ENCODE measurements around the gene TP53BP1.
"Not testable (repeated sequence)": the region's sequence is repeated elsewhere in the genome, so short reads cannot be mapped to it uniquely, and the experiment has no call there.

The TP53BP1 gene, protein sequence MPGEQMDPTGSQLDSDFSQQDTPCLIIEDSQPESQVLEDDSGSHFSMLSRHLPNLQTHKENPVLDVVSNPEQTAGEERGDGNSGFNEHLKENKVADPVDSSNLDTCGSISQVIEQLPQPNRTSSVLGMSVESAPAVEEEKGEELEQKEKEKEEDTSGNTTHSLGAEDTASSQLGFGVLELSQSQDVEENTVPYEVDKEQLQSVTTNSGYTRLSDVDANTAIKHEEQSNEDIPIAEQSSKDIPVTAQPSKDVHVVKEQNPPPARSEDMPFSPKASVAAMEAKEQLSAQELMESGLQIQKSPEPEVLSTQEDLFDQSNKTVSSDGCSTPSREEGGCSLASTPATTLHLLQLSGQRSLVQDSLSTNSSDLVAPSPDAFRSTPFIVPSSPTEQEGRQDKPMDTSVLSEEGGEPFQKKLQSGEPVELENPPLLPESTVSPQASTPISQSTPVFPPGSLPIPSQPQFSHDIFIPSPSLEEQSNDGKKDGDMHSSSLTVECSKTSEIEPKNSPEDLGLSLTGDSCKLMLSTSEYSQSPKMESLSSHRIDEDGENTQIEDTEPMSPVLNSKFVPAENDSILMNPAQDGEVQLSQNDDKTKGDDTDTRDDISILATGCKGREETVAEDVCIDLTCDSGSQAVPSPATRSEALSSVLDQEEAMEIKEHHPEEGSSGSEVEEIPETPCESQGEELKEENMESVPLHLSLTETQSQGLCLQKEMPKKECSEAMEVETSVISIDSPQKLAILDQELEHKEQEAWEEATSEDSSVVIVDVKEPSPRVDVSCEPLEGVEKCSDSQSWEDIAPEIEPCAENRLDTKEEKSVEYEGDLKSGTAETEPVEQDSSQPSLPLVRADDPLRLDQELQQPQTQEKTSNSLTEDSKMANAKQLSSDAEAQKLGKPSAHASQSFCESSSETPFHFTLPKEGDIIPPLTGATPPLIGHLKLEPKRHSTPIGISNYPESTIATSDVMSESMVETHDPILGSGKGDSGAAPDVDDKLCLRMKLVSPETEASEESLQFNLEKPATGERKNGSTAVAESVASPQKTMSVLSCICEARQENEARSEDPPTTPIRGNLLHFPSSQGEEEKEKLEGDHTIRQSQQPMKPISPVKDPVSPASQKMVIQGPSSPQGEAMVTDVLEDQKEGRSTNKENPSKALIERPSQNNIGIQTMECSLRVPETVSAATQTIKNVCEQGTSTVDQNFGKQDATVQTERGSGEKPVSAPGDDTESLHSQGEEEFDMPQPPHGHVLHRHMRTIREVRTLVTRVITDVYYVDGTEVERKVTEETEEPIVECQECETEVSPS (N-terminal part only)

DNA sequence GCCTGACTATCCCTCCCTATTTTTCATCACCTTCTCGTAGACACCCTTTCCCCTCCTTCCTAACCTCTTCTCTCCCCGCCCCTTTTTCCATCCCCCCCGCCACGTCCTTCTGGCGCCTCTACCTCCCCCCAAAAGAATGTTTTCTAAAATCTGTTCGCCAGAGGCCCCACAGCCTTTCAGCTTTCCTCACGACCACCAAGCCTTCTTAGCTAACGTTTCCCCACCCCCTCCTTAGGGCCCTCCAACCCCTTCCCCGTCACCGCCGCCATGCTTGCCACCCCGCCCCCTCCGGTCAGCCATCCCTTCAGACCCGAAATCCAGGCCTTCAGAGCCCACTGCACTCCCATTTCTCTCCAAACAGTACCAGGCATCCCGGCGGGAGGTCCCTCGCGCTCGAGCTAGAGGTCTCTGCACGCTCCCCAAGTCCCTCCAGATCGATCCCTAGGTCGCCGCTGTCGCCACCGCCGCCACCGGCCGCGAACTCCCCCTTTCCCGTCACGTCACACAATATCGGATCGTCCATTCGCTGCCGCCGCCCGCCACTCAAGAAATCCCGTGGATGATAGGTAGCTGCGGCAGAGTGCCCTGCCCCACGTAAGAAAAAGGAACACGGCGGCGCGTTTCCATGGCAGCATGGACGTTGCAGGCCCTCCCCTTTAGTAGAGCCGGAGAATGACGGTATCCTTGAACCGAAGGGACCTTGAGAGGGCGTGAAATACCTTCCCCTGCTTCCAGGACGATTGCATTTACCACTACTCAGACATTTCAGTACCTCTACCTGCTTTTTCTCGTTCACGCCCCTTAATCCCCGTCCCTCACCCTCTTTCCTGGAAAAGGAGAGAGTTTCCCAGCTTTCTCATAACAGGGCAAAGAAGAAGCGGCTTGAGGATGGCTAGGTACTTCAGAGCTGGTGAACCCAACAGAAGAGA lies at the start of gene TP53BP1:
Gene TP53BP1, minus strand, starts transcription at position 484 of the 929 bp plus-strand sequence. Its CDS starts 113 bp downstream, at position 371.
- FAIRE-seq = peak; percentile 76

DNA sequence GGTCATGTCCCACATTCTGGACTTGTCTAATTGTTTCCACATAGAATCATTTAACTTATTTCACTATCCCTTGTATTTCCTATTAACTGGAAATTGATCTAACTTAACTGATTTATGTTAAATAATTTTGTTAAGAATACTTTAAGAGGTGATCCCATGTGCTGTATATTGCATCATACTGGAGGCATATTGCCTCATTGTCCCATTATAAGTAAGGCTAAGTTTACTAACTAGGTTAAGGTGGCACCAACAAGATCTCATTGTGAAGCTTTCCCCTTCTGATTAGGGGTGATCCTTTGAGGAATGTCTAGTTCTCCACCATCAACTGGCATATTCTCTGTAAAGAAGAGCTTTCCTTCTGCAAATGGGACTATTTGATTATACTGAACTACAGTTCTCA lies 48.8 kb upstream of the TP53BP1 start:
- no peak for FAIRE-seq

DNA sequence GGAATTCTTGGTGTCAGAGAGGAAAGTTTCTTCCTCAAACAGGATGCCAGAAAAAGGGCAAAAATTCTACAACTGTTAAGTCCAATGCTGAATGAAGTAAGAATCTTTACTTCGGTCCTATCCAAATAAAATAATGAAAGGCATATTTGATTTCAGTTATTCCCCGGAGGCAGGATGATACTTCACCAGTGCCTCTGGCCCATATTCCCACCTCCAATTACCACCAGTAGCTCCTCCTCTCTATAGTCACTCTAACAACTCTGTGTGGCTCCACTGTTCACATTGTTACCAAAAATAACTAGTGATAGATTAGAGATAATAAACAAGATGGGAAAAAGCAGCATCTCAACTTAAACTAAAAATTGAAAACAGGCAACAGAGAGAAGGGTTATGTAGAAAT lies 45.1 kb upstream of the TP53BP1 start:
- no peak for FAIRE-seq

DNA sequence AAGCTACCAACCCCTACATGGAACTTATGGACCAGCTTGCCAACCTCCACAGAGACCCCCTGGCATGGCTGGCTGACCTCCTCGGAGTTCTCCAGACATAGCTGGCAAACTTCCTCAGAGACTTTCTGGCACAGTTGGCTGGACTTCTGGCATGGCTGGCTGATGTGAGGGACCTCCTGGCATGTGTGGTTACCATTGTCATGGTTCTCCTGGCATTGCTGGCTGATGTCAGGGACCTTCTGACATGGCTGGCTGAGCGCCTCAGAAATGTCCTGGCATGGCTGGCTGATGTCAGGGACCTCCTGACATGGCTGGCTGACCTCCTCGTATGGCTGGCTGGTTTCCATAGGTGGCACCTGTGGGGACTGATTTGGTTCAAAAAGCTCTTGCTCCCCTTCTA lies 41.9 kb upstream of the TP53BP1 start:
- FAIRE-seq = no peak

DNA sequence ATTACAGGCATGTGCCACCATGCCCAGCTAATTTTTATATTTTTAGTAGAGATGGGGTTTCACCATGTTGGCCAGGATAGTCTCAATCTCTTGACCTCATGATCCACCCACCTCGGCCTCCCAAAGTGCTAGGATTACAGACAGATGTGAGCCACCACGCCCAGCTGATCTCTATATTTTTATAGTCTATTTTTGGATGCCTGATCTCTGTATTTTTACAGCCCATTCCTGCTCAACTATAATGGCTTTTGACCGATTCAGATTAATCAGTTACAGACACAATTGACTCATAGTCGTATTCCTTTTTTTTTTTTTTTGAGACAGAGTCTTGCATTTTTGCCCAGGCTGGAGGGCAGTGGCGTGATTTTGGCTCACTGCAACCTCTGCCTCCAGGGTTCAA lies 39.9 kb upstream of the TP53BP1 start:
- not testable (repeated sequence) for FAIRE-seq

DNA sequence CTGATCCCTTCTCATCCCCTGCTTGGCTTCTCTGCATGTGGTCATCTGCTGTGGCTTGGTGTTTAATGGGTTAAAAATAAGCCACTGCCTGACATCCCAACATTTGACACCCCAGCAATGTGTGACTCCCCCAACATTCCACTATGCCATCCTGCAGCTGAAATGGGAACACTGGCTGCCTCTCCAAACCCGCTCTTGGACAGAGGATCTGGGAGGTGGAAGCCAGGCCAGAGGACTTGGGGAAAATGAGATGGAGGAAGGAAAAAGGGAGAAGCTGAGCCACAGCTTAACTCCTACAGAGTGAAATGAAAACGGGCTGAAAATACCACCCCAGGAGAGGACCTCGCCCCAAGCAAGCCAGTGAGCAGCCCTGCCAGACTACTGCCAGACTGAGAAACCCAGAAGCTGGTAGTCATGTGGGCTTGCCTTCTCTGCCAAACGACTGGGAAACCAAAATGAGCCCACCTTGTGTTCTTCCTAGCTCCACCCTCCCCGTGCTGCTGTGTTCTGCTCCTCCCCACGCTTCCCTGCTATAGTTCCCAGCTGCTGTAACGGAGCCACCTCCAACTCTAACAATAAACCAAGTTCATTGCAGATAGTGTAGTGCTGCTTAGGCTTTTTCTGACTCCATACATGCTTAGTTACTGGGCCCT lies 38.2 kb upstream of the TP53BP1 start:
- no peak for FAIRE-seq

DNA sequence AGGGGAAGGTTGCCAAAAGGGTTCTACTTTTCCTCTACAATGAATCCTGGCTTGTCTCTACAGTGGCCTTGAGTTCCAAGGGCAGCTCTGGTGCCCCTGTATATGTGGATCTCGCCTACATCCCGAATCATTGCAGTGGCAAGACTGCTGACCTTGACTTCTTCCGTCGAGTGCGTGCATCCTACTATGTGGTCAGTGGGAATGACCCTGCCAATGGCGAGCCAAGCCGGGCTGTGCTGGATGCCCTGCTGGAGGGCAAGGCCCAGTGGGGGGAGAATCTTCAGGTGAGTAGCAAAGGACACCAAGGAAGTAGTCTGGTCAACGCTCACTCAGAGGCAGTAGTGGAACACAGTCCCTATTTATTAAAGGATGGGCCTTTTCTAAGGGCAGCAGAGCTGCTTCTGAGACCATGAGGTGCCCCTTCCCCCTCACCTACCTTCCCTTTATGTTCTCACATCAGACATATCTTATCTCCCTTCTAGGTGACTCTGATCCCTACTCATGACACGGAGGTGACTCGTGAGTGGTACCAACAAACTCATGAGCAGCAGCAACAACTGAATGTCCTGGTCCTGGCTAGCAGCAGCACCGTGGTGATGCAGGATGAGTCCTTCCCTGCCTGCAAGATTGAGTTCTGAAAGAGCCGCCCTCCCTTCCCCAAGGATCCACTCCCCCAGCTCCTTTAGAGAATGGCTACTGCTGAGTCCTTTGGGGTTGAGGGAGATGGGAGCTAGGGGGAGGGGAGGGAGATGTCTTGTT lies 36.8 kb upstream of the TP53BP1 start:
- no peak for FAIRE-seq

DNA sequence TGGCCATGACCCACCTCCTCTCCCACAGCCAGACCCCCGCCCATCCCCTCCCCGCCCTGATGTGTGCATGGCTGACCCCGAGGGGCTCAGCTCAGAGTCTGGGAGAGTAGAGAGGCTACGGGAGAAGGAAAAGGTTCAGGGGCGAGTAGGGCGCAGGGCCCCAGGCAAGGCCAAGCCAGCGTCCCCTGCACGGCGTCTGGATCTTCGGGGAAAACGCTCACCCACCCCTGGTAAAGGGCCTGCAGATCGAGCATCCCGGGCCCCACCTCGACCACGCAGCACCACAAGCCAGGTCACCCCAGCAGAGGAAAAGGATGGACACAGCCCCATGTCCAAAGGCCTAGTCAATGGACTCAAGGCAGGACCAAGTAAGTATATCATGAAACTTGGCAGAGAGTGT lies 36.2 kb upstream of the TP53BP1 start:
- no peak for FAIRE-seq

DNA sequence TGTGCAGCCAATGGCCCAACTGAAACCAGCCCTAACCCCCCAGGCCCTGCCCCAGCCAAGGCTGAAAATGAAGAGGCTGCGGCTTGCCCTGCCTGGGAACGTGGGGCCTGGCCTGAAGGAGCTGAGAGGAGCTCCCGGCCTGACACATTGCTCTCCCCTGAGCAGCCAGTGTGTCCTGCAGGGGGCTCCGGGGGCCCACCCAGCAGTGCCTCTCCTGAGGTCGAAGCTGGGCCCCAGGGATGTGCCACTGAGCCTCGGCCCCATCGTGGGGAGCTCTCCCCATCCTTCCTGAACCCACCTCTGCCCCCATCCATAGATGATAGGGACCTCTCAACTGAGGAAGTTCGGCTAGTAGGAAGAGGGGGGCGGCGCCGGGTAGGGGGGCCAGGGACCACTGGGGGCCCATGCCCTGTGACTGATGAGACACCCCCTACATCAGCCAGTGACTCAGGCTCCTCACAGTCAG lies 35.6 kb upstream of the TP53BP1 start:
- no peak for FAIRE-seq

DNA sequence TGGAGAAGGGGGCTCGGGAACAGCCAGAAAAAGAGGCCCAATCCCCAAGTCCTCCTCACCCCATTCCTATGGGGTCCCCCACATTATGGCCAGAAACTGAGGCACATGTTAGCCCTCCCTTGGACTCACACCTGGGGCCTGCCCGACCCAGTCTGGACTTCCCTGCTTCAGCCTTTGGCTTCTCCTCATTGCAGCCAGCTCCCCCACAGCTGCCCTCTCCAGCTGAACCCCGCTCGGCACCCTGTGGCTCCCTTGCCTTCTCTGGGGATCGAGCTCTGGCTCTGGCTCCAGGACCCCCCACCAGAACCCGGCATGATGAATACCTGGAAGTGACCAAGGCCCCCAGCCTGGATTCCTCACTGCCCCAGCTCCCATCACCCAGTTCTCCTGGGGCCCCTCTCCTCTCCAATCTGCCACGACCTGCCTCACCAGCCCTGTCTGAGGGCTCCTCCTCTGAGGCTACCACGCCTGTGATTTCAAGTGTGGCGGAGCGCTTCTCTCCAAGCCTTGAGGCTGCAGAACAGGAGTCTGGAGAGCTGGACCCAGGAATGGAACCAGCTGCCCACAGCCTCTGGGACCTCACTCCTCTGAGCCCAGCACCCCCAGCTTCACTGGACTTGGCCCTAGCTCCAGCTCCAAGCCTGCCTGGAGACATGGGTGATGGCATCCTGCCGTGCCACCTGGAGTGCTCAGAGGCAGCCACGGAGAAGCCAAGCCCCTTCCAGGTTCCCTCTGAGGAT lies 35.0 kb upstream of the TP53BP1 start:
- FAIRE-seq = no peak

DNA sequence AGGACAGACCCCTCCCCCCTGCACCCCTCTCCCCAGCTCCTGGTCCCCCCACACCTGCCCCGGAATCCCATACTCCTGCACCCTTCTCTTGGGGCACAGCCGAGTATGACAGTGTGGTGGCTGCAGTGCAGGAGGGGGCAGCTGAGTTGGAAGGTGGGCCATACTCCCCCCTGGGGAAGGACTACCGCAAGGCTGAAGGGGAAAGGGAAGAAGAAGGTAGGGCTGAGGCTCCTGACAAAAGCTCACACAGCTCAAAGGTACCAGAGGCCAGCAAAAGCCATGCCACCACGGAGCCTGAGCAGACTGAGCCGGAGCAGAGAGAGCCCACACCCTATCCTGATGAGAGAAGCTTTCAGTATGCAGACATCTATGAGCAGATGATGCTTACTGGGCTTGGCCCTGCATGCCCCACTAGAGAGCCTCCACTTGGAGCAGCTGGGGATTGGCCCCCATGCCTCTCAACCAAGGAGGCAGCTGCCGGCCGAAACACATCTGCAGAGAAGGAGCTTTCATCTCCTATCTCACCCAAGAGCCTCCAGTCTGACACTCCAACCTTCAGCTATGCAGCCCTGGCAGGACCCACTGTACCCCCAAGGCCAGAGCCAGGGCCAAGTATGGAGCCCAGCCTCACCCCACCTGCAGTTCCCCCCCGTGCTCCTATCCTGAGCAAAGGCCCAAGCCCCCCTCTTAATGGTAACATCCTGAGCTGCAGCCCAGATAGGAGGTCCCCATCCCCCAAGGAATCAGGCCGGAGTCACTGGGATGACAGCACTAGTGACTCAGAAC lies 34.3 kb upstream of the TP53BP1 start:
- FAIRE-seq = no peak

DNA sequence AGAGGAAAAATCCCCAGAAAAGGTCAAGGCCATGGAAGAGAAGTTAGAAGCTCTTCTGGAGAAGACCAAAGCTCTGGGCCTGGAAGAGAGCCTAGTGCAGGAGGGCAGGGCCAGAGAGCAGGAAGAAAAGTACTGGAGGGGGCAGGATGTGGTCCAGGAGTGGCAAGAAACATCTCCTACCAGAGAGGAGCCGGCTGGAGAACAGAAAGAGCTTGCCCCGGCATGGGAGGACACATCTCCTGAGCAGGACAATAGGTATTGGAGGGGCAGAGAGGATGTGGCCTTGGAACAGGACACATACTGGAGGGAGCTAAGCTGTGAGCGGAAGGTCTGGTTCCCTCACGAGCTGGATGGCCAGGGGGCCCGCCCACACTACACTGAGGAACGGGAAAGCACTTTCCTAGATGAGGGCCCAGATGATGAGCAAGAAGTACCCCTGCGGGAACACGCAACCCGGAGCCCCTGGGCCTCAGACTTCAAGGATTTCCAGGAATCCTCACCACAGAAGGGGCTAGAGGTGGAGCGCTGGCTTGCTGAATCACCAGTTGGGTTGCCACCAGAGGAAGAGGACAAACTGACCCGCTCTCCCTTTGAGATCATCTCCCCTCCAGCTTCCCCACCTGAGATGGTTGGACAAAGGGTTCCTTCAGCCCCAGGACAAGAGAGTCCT lies 33.4 kb upstream of the TP53BP1 start:
- FAIRE-seq = no peak

DNA sequence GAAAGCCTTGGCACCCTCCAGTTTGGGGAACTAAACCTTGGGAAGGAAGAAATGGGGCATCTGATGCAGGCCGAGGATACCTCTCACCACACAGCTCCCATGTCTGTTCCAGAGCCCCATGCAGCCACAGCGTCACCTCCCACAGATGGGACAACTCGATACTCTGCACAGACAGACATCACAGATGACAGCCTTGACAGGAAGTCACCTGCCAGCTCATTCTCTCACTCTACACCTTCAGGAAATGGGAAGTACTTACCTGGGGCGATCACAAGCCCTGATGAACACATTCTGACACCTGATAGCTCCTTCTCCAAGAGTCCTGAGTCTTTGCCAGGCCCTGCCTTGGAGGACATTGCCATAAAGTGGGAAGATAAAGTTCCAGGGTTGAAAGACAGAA lies 32.2 kb upstream of the TP53BP1 start:
- FAIRE-seq = no peak

DNA sequence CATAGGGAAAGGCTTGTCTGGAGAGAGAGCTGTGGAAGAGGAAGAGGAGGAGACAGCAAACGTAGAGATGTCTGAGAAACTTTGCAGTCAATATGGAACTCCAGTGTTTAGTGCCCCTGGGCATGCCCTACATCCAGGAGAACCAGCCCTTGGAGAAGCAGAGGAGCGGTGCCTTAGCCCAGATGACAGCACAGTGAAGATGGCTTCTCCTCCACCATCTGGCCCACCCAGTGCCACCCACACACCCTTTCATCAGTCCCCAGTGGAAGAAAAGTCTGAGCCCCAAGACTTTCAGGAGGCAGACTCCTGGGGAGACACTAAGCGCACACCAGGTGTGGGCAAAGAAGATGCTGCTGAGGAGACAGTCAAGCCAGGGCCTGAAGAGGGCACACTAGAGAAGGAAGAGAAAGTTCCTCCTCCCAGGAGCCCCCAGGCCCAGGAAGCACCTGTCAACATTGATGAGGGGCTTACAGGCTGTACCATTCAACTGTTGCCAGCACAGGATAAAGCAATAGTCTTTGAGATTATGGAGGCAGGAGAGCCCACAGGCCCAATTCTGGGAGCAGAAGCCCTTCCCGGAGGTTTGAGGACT lies 31.4 kb upstream of the TP53BP1 start:
- no peak for FAIRE-seq

DNA sequence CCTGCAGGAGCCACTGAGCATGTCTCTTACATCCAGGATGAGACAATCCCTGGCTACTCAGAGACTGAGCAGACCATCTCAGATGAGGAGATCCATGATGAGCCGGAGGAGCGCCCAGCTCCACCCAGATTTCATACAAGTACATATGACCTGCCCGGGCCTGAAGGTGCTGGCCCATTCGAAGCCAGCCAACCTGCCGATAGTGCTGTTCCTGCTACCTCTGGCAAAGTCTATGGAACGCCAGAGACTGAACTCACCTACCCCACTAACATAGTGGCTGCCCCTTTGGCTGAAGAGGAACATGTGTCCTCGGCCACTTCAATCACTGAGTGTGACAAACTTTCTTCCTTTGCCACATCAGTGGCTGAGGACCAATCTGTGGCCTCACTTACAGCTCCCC lies 30.7 kb upstream of the TP53BP1 start:
- FAIRE-seq = no peak

DNA sequence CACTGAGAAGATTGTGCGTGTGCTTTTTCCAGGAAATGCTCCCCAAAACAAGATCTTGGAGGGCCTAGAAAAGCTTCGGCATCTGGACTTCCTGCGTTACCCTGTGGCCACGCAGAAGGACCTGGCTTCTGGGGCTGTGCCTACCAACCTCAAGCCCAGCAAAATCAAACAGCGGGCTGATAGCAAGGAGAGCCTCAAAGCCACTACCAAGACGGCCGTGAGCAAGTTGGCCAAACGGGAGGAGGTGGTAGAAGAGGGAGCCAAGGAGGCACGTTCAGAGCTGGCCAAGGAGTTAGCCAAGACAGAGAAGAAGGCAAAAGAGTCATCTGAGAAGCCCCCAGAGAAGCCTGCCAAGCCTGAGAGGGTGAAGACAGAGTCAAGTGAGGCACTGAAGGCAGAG lies 29.3 kb upstream of the TP53BP1 start:
- no peak for FAIRE-seq

DNA sequence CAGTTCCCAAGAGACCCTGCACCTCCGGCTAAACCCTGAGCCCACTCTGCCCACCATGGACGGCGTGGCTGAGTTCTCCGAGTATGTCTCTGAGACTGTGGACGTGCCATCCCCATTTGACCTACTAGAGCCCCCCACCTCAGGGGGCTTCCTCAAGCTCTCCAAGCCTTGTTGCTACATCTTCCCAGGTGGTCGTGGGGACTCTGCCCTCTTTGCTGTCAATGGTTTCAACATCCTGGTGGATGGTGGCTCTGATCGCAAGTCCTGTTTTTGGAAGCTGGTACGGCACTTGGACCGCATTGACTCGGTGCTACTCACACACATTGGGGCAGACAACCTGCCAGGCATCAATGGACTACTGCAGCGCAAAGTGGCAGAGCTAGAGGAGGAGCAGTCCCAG lies 28.5 kb upstream of the TP53BP1 start:
- no peak for FAIRE-seq

DNA sequence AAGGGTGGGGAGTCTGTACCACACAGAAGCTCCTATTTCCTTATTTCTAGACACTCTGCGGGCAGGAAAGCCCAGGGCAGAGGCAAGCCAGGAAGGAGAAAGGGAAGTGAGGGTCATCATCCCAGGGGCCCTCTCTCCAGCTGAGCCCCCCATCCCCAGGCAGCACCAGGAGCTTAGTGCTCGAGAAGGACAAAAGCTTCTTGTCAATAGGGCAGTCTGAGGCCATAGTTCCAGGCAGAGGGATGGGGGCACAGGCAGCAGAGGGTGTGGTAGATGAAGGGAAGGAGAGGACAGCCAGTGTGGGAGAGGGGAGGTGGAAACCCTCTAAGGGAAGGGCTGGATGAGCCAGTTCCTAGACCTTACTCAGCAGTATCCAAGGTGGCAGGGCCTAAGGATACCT lies 27.2 kb upstream of the TP53BP1 start:
- FAIRE-seq = no peak

Measured in TTC549 (cell line).